GM23338 (cell line): Measurements from ENCODE around the gene ADAMTS18.

Experiments
- CREB1 ChIP-seq: fragments of 250-450 bp; sonication (Bioruptor Pico); IDR thresholded peaks from 2 replicates; pipeline ENCODE4 v1.5.0; 2020; ENCODE audit warnings: low read depth, mild to moderate bottlenecking, moderate library complexity
- CTCF ChIP-seq, 2 experiments: fragments of 200-600 bp in 1 of 2; sonication (generic) in 1 of 2; conservative IDR thresholded peaks; 2 replicates each; pipeline versions ENCODE4 v1.5.1 to v1.6.1; 2016 to 2017; ENCODE audit warnings: antibody characterized with exemption in 2 of 2, low read depth in 2 of 2, mild to moderate bottlenecking in 2 of 2, moderate library complexity in 1 of 2
- ETS1 ChIP-seq: IDR thresholded peaks from 2 replicates; pipeline ENCODE4 v1.6.1; 2016; ENCODE audit warnings: antibody characterized with exemption
- EZH2 ChIP-seq: fragments of 200-600 bp; sonication (generic); IDR thresholded peaks from one replicate; pipeline ENCODE4 v1.8.0; 2017; ENCODE audit warnings: antibody characterized with exemption, mild to moderate bottlenecking, low read depth; ENCODE audit not compliant: unreplicated experiment
- EZH2phosphoT487 ChIP-seq: fragments of 200-600 bp; sonication (generic); IDR thresholded peaks from one replicate; pipeline ENCODE4 v1.8.1; 2018; ENCODE audit warnings: antibody characterized with exemption; ENCODE audit not compliant: unreplicated experiment
- JUNB ChIP-seq: IDR thresholded peaks from one replicate; pipeline ENCODE4 v1.6.1; 2016; ENCODE audit warnings: antibody characterized with exemption; ENCODE audit not compliant: unreplicated experiment
- NANOG ChIP-seq: IDR thresholded peaks from 2 replicates; pipeline ENCODE4 v1.6.1; 2016; ENCODE audit warnings: antibody characterized with exemption, borderline replicate concordance
- POLR2AphosphoS5 ChIP-seq: IDR thresholded peaks from 2 replicates; pipeline ENCODE4 v1.6.1; 2016; ENCODE audit warnings: antibody characterized with exemption, low read depth
- REST ChIP-seq: IDR thresholded peaks from one replicate; pipeline ENCODE4 v1.6.1; 2018; ENCODE audit warnings: antibody characterized with exemption; ENCODE audit not compliant: unreplicated experiment
- STAT1 ChIP-seq: IDR thresholded peaks from one replicate; pipeline ENCODE4 v1.6.1; 2016; ENCODE audit warnings: antibody characterized with exemption; ENCODE audit not compliant: unreplicated experiment
- ZNF114 ChIP-seq: fragments of 250-450 bp; sonication (Bioruptor Pico); IDR thresholded peaks from 2 replicates; pipeline ENCODE4 v1.5.0; 2020; ENCODE audit warnings: mild to moderate bottlenecking, moderate library complexity
- ZNF331 ChIP-seq: fragments of 250-450 bp; sonication (Bioruptor Pico); IDR thresholded peaks from 2 replicates; pipeline ENCODE4 v1.5.0; 2020; ENCODE audit warnings: low read depth, mild to moderate bottlenecking, moderate library complexity

GRCh38 chr16:77433146-77433545 is 1.7 kb downstream of the ADAMTS18 start:
- TF ChIP-seq CTCF (conservative IDR thresholded peaks at IDR 0.05; ENCODE audit: low read depth in 2 of 2) (no peak), POLR2AphosphoS5 (no peak), CREB1 (CRISPR knock-in tag) (no peak), REST (no peak), EZH2 (no peak), STAT1 (no peak), EZH2phosphoT487 (no peak), ZNF114 (CRISPR knock-in tag) (no peak), NANOG (no peak), ZNF331 (no peak), JUNB (no peak), ETS1 (no peak)
